ENCODE measurements around the gene CACNA1B.
"Not testable (repeated sequence)": the region's sequence is repeated elsewhere in the genome, so short reads cannot be mapped to it uniquely, and the experiment has no call there.

Gene CACNA1B

DNA sequence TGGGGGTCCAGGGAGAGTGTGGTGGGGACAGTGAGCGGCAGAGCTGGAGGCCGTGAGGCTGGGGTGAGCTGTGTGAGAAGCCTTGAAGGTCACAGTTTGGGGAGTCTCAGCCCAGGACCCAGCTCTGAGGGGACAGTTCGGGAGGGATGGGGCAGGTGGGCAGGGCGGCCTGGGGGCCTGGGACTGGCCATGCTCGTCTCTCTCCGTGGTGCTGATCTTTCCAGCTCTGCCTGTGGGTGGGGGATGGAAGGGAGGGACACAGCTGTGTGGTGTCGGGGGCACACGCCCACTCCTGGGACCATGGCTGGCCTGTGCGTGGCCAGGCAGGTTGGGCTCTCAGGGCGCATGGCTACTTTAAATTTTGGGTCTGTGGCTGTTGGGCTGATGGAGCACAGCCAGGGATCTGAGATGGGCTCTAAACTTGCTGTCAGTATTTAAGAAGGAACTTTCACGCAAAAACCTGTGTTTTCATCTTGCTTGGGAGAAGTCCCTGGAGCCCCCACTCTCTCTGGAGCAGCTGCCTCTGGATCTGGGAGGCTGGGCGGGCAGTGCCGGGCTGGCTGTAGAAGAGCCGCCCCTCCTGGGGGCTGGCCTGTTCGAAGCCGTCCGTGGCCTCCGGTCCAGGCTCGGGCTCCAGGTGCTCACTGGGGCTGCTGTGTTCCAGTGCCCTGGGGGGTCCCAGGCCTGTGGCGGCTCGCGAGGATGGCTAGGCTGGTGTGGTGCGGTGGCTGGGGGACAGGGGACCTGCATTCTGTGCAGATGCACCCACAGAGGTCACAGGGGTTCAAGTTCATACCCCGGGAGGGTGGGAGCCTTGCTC, 13.4 kb downstream of the CACNA1B start:
- DNase-seq, result not testable (repeated sequence)

DNA sequence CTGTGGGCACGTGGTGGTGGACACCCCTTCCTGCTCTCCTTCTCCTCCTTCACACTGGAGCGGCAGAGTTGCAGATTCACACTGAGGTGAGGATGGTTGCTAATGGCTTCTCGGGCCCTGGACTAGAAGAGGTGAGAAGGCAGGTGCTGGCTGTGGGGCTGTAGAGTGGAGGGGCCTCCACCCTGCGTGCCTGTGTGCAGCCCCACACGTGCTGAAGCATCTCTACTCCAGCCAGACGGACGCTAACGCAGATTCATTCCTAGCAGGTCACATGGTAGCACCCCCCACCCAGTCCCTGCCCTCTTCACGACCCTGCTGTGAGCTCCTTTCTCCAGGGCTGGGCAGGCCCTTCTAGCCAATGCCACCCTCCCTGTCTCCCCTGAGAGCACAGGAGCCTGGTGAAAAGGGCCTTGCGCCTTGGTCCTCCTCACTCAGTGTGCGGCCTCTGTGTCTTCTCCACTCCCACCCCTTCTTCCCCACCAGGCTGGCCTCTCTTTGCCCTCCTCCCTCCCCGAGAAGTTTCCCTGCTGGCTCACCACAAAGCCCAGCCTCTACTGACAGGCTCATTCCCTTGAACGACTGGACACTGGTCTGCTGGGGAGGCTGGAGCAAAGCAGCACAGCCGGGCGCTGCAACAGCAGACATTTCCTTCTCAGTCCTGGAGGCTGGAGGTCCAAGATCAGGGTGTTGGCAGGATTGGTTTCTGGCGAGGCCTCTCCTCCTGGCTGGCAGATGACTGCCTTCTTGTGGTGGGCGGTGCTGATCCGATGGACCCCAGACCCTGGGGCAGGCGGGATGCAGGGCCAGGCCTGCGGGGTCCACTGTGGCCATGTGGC, 14.2 kb downstream of the CACNA1B start:
- no peak for DNase-seq

DNA sequence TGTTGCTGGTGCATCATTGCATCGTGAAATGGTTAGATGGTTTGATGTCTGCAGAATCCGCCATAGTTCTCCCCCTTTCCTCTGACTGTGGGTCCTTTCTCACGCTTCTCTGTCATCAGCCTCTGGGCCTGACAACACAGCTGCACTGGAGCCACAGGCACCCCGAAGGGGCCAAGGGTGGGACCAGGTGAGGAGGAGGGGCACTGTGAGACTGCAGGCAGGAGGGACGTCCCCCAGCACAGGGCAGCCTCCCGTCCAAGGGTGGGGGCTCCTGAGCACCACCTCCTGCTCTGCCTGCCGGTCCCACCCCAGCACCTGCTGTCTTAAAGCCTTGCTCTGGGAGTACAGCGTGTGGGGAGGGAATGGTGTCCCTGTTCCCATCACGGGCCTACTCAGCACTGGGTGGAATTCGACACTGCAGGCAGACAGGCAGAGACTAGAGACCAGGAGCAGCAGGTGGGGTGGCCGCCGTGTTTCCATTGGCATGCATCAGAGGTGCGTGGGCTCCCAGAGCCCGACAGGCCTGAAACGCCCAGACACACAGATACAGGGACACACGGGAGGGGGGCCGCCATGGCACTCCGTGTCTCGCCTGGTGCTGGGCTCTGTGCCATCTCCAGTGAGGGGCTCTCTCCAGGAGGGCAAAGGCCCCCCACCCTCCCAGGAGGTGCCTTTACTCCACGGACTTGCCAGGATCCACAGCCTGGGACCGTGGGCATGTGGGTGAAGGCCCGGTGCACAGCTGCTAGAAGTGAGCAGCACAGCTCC, 15.0 kb downstream of the CACNA1B start:
- no peak for DNase-seq

DNA sequence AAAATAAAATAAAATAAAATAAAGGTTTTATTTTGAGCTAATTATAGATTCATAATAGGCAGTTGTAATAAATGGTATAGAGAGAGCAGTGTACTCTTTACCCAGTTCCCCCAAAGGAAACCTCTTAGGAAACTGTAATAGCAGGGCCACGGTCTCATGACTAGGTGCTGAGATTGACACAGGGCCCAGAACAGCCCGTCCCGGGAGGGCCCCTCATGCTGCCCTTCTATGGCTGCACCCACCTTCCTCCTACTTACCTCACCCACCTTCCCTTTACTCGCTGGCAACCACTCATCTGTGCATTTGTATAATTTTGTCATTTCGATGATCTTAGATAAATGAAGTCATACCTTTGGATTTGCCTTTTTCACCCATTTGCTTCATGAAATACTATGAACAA, 16.1 kb downstream of the CACNA1B start:
- DNase-seq, result no peak

GRCh38 chr9:137899551-137900360, 22.2 kb downstream of the CACNA1B start:
- no peak for DNase-seq

GRCh38 chr9:137900584-137901310, 23.2 kb downstream of the CACNA1B start:
- DNase-seq, result no peak

- no peak for DNase-seq
These were observed 25.1 kb downstream of the CACNA1B start for GRCh38 chr9:137902646-137903045.

DNA sequence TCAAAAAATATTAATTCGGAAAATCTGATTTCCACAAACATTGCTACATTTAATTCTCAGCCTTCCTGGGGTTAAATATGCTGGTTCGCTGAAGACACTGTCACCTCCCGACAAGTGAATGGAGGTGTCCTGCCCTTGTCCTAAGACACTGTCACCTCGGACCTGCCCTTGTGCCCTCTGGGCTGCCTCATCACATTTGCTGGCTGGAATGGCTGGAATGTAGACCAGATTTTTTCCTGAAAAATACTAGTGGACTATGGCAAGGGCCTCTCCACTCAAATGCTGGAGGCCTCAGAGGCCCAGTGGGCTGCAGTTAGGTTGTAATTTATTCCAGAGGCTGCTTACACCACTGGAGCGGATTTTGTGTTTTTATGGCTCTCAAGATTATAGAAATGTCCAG, 28.2 kb downstream of the CACNA1B start:
- no peak for DNase-seq

GRCh38 chr9:137907776-137908175, 30.2 kb downstream of the CACNA1B start:
- no peak for DNase-seq

GRCh38 chr9:137912671-137913070, 35.1 kb downstream of the CACNA1B start:
- no peak for DNase-seq

DNA sequence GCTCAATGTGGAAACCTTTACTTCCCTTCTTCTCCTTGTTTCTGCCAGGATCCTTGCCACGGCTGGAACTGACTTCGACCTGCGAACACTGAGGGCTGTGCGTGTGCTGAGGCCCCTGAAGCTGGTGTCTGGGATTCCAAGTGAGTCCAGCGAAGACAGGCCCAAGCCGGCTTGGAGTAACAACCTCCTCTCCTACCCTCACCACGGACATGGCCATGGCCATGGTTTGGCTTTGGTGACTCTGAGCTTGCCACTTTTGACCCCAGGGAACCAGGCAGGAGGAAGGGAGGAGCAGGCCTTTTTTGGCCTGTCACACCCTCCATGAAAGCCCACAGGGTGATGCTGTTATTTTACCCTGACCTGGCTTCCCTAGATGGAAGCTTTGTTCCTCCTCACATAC, 35.5 kb downstream of the CACNA1B start:
- DNase-seq, result no peak

GRCh38 chr9:137913771-137914767, 36.5 kb downstream of the CACNA1B start:
- no peak for DNase-seq

- no peak for DNase-seq
These were observed 39.0 kb downstream of the CACNA1B start for GRCh38 chr9:137916540-137916939.

GRCh38 chr9:137917116-137917515, 39.5 kb downstream of the CACNA1B start:
- no peak for DNase-seq

DNA sequence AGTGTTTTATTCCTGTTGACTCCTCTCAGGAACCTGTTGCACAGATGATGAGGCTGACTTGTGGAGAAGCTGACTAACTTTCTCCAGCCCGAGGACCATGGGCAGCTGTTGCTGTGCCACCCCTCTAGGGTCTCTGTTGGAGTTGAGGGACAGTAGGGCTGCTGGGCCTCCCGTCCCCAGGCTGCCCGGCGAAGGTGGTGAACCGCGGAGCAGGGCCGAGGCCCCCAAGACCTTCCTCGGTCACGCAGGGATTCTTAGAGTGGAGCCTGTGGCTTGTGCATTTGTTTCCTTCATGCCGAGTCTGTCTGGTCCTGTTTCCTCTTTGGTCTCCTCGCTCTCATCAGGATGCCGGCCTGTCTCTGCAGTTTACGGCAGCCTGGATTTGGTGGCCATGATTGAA, 40.2 kb downstream of the CACNA1B start:
- DNase-seq, result no peak

- no peak for DNase-seq
These were observed 40.9 kb downstream of the CACNA1B start for GRCh38 chr9:137918331-137919094.

DNA sequence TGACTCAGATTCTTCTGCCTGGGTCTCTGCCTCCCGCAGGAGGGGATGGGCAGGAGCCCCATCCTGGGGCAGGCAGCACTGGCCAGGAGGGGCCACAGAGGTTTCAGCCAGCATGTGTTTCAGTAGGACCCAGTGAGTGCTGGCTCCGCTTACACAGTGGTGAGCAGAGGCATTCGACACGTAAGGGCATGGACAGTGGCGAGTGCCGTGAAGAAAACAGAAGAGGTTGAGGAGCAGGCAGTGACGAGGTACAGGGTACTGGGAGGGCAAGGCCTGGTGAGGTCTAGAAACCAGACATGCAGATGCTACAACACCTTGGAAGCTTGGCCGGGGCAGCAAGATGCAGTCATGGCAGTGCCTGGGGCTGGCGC, 41.5 kb downstream of the CACNA1B start:
- no peak for DNase-seq

GRCh38 chr9:137919649-137920141, 42.1 kb downstream of the CACNA1B start:
- DNase-seq, result no peak

GRCh38 chr9:137920753-137921152, 43.2 kb downstream of the CACNA1B start:
- no peak for DNase-seq

GRCh38 chr9:137924169-137924568, 46.6 kb downstream of the CACNA1B start:
- DNase-seq, result no peak

Data from stimulated activated CD4-positive, alpha-beta T cell treated with anti-CD3 and anti-CD28 coated beads, Interleukin-4, amount 100 ng/mL, for 24 hours (primary cell).